ENCODE data around the gene FOXN4. TPM values are rescaled to one million over a fixed set of nuclear protein-coding genes. Genes with fewer than 3 reads are reported as not detected.

FOXN4 gene
- total and polyA plus RNA-seq, 2 donors (not counting 3 experiments of a cell fraction or from before 2014, with no cell fraction given): not detected

- ChIA-PET CTCF (interaction anchor here (1.0 kb wide), 1 partner anchor 42 kb away, joined by 3 read pairs; no protein-coding TSS in a partner anchor), POLR2A (no interaction called here)
- intact Hi-C loops (cut with micrococcal nuclease) (no loop called here), dilution Hi-C loops (cut with MboI; ENCODE audit: extremely low pct_ligation_motif_present, low sequenced_read_pairs) (no loop called here)
- Histone ChIP-seq H4K20me1 (replicated peaks; ENCODE audit: control insufficient read depth, extremely low read depth, insufficient read depth, low read length) (no peaks in the 10 kb centered on the region), H3K9me3 (replicated peaks; ENCODE audit: control insufficient read depth, insufficient read depth, low read length) (no peaks in the 10 kb centered on the region), H2AFZ (ENCODE audit: low read depth, low read length) (no peak overlapping the region), H3K79me2 (ENCODE audit: control insufficient read depth, insufficient read depth, low read length) (no peaks in the 10 kb centered on the region), H3K27ac (ENCODE audit: insufficient read depth, low read depth, low read length) (no peak overlapping the region), H3K27me3 (ENCODE audit: control insufficient read depth in 2 of 2, insufficient read depth in 2 of 2, low read length in 2 of 2) (no peaks in the 10 kb centered on the region), H3K4me2 (ENCODE audit: insufficient read depth, low read length) (no peak overlapping the region), H3K9ac (replicated peaks; ENCODE audit: extremely low read depth, insufficient read depth, low read length) (no peak overlapping the region), H3K4me3 (replicated peaks in 1 of 3; ENCODE audit: insufficient read depth in 1 of 3, low read depth in 1 of 3, low read length in 3 of 3) (no peak overlapping the region), H3K36me3 (ENCODE audit: control insufficient read depth in 2 of 2, extremely low read depth in 1 of 2, insufficient read depth in 2 of 2, low read length in 2 of 2) (no peaks in the 10 kb centered on the region), H3K9me1 (replicated peaks; ENCODE audit: control insufficient read depth, extremely low read depth, insufficient read depth, low read length) (no peaks in the 10 kb centered on the region), H3K4me1 (ENCODE audit: control insufficient read depth, extremely low read depth, insufficient read depth, low read length) (no peaks in the 10 kb centered on the region)
- BruUV-seq (replicated peaks): no TSS peak
- TF ChIP-seq, protein P1, sequence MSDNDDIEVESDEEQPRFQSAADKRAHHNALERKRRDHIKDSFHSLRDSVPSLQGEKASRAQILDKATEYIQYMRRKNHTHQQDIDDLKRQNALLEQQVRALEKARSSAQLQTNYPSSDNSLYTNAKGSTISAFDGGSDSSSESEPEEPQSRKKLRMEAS (IDR thresholded peaks at IDR 0.05; ENCODE audit: insufficient read depth, insufficient read length): no peak
- TF ChIP-seq MYC (IDR thresholded peaks at IDR 0.05; ENCODE audit: low read depth, low read length) (no peak), FOS (IDR thresholded peaks at IDR 0.05; ENCODE audit: borderline replicate concordance, insufficient read depth, low read length) (no peak), GATA2 (IDR thresholded peaks at IDR 0.05; ENCODE audit: insufficient read depth, insufficient read length, low read depth, low read length) (no peak), POLR2A (IDR thresholded peaks at IDR 0.05; ENCODE audit: low read depth, low read length) (no peak), POLR2AphosphoS5 (IDR thresholded peaks at IDR 0.05; ENCODE audit: insufficient read depth, low read depth, low read length) (no peak), JUN (IDR thresholded peaks at IDR 0.05; ENCODE audit: borderline replicate concordance, insufficient read depth, insufficient read length, low read depth) (no peak), EZH2 (IDR thresholded peaks at IDR 0.05; ENCODE audit: borderline replicate concordance, low read depth, low read length, severe bottlenecking) (no peak)
- TF ChIP-seq, protein P2, sequence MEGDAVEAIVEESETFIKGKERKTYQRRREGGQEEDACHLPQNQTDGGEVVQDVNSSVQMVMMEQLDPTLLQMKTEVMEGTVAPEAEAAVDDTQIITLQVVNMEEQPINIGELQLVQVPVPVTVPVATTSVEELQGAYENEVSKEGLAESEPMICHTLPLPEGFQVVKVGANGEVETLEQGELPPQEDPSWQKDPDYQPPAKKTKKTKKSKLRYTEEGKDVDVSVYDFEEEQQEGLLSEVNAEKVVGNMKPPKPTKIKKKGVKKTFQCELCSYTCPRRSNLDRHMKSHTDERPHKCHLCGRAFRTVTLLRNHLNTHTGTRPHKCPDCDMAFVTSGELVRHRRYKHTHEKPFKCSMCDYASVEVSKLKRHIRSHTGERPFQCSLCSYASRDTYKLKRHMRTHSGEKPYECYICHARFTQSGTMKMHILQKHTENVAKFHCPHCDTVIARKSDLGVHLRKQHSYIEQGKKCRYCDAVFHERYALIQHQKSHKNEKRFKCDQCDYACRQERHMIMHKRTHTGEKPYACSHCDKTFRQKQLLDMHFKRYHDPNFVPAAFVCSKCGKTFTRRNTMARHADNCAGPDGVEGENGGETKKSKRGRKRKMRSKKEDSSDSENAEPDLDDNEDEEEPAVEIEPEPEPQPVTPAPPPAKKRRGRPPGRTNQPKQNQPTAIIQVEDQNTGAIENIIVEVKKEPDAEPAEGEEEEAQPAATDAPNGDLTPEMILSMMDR (IDR thresholded peaks at IDR 0.05; ENCODE audit: extremely low read depth in 1 of 2, insufficient read depth in 1 of 2, low read depth in 1 of 2, low read length in 2 of 2): no peak
- DNase-seq (ENCODE audit: low read depth, low spot score) (no peak), FAIRE-seq (no peak)
These were observed 43.1 kb upstream of the FOXN4 start for GRCh38 chr12:109352184-109352583.

Measured in endothelial cell of umbilical vein (primary cell).